ENCODE measurements around the gene C1orf50.
A peak's percentile ranks its signal among the peaks of the same experiment; 100 is the strongest.

The C1orf50 gene

GRCh38 chr1:42765269-42765668, 1.8 kb upstream of the C1orf50 start:
- DNase-seq: no peak

GRCh38 chr1:42765832-42766740, 963 bp upstream of the C1orf50 start:
- no peak for DNase-seq

- no peak for DNase-seq
Measured at GRCh38 chr1:42767510-42768000, 506 bp downstream of the C1orf50 start.

GRCh38 chr1:42768172-42768571, 1.1 kb downstream of the C1orf50 start:
- DNase-seq: no peak

GRCh38 chr1:42769811-42770210, 2.8 kb downstream of the C1orf50 start:
- no peak for DNase-seq

GRCh38 chr1:42773420-42773819, 6.4 kb downstream of the C1orf50 start:
- DNase-seq: no peak

GRCh38 chr1:42774928-42775526, 8.0 kb downstream of the C1orf50 start:
- no peak for DNase-seq

GRCh38 chr1:42776502-42776901, 9.5 kb downstream of the C1orf50 start:
- DNase-seq: no peak

- no peak for DNase-seq
Measured at GRCh38 chr1:42777852-42778251, 10.8 kb downstream of the C1orf50 start.

GRCh38 chr1:42779725-42780124, 12.7 kb downstream of the C1orf50 start:
- no peak for DNase-seq

- DNase-seq: no peak
Measured at GRCh38 chr1:42780176-42780575, 13.1 kb downstream of the C1orf50 start.

- no peak for DNase-seq
Measured at GRCh38 chr1:42783092-42783491, 16.0 kb downstream of the C1orf50 start.

GRCh38 chr1:42784547-42784945, 17.5 kb downstream of the C1orf50 start:
- DNase-seq: no peak

- DNase-seq: peak; percentile 26
Measured at GRCh38 chr1:42784946-42785693, 18.1 kb downstream of the C1orf50 start, which contains the start of gene TMEM269. TSS of gene TMEM269 (plus strand) at chr1:42784991. CDS start at chr1:42789894, 4,903 bp downstream.

GRCh38 chr1:42786097-42786496, 19.0 kb downstream of the C1orf50 start:
- no peak for DNase-seq

GRCh38 chr1:42788021-42788420, 21.0 kb downstream of the C1orf50 start:
- no peak for DNase-seq

GRCh38 chr1:42793824-42794223, 26.8 kb downstream of the C1orf50 start:
- DNase-seq: no peak

- no peak for DNase-seq
Measured at GRCh38 chr1:42797414-42797813, 30.4 kb downstream of the C1orf50 start.

GRCh38 chr1:42797979-42798378, 30.9 kb downstream of the C1orf50 start:
- no peak for DNase-seq

GRCh38 chr1:42801832-42802473, 34.9 kb downstream of the C1orf50 start:
- no peak for DNase-seq

GRCh38 chr1:42806171-42806570, 39.1 kb downstream of the C1orf50 start:
- no peak for DNase-seq

GRCh38 chr1:42806593-42806992, 39.5 kb downstream of the C1orf50 start:
- no peak for DNase-seq
